ENCODE measurements around the gene POC5.

The POC5 gene

DNA sequence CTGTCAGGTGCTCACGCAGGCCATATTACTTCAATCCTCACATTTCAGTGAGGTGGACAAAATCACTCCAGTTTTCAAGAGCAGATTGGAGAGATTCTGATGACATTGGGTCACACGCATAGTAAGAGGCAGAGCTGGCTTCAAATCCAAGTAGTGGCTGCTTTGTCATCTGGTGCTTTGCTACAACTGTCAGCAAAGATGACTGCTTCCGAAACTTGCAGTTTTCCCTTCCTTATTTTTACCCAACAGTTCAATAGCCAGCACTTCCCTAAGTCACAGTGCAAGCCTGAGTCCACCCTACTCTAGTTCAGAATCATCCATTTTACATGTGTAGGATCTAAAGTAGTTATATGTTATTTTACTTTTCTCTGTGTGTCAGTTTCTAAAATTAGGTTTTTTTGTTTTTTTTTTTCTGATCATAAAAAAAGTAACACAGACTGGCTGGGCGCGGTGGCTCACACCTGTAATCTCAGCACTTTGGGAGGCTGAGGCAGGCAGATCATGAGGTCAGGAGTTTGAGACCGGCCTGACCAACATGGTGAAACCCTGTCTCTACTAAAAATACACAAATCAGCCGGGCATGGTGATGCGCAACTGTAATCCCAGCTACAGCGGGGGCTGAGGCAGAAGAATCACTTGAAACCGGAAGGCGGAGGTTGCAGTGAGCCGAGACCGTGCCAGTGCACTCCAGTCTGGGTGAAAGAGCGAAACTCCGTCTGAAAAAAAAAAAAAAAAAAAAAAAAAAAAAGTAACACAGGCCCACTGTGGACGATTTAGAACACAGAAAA, 56.4 kb downstream of the POC5 start:
- in situ Hi-C loops (cut with MboI; ENCODE audit: low sequenced_read_pairs), result no loop called here

DNA sequence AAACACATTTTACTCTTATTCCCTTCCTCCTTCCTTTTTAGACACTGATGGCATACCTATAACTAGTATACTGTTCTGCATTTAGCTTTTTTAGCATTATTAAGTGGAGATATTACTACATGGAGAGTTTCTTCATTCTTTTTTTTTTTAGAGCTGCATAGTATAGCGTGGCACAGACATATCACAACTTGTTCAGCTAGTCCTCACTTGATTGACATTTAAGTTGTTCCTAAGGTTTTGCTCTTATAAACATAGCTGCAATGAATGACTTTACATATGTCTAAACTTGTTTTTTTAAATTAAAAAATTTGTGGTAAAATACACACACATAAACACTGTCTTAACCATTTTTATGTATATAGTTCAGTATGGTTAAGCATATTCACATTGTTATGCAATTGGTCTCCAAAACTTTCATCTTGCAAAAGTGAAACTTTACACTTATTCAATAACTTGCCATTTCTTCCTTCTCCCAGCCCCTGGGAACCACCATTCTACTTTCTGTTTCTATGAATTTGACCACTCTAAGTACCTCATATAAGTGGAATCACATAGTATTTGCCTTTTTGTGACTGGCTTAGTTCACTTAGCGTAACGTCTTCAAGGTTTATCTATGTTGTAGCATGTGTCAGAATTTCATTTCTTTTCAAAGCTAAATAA, 57.3 kb downstream of the POC5 start:
- in situ Hi-C loops (cut with MboI; ENCODE audit: low sequenced_read_pairs), result no loop called here

DNA sequence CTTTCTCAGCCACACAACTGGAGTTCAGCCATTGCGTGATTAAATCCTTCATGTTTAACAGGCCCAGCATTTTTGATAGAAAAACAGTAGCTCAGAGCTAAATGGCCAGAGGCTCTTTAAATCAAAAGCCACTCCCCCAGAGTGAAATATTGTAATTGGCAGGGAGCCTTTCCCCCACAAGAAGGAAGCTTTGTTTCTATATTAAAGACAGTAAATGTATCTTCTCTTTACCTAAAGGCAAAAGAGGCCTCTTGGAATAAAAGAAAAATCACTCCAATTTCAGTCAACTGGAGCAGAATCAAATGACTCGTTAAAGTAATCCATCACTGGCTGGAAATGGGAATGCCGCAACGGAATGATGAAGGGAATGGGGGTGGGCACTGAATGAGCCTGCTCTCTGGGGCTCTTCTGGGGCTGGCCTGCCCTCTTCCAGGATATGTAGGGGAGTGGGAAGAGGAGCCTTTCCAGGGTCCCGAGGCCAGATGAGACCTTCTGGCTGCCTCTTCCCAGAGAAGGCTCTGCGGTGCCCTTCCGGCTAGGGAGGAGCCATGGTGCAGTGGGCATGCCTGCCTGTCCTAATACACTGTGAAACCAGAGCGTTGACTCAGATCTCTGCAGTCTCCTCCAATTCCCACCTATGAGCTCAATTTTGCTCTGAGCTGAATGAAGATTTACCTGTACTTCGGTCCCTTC, 60.8 kb downstream of the POC5 start:
- in situ Hi-C loops (cut with MboI; ENCODE audit: low sequenced_read_pairs), result no loop called here

- in situ Hi-C loops (cut with MboI; ENCODE audit: low sequenced_read_pairs), result no loop called here
These were observed 62.4 kb downstream of the POC5 start for GRCh38 chr5:75654693-75655295.

DNA sequence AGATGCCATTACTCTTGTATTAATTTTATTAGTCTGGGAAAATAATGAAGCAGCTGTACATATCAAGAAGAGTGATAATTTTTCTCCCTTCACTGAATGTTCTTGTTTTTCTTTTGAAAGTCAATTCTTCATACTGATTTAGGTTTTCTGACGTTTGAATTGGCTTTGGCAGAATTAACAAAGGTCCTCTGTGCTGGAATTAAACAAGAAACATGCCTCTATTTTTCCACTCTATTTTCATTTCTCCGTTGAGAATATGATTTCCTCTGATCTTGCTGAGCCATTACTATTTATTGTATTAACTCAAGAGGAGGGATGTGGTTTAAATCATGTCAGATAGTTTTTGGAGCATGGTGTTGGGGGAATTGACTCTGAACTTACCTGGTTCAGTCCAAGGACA, 63.7 kb downstream of the POC5 start:
- in situ Hi-C loops (cut with MboI; ENCODE audit: low sequenced_read_pairs), result no loop called here

- in situ Hi-C loops (cut with MboI; ENCODE audit: low sequenced_read_pairs), result no loop called here
These were observed 65.5 kb downstream of the POC5 start for GRCh38 chr5:75651575-75652238.

- in situ Hi-C loops (cut with MboI; ENCODE audit: low sequenced_read_pairs), result no loop called here
These were observed 68.5 kb downstream of the POC5 start for GRCh38 chr5:75648712-75649111.

DNA sequence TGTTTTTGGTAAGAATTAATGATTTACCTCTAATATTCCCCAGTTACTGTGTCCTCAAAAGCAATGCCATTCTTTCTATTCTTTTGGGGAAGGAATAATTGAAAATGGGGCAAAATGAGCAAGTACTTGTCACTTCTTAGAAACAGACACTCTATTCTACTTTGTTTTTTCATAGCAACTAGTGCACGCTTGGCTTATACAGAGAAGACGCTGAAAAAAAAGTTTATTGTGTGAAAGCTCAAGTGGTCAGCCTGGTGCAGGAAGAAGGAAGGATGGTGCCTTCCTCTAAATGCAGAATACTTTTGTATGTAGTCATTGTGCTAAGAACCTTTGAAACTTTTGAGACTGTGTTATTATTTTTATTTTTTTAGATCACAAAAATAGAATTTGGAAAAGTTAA, 76.4 kb downstream of the POC5 start:
- in situ Hi-C loops (cut with MboI; ENCODE audit: low sequenced_read_pairs), result no loop called here

- in situ Hi-C loops (cut with MboI; ENCODE audit: low sequenced_read_pairs), result no loop called here
These were observed 76.8 kb downstream of the POC5 start for GRCh38 chr5:75640395-75640794.

DNA sequence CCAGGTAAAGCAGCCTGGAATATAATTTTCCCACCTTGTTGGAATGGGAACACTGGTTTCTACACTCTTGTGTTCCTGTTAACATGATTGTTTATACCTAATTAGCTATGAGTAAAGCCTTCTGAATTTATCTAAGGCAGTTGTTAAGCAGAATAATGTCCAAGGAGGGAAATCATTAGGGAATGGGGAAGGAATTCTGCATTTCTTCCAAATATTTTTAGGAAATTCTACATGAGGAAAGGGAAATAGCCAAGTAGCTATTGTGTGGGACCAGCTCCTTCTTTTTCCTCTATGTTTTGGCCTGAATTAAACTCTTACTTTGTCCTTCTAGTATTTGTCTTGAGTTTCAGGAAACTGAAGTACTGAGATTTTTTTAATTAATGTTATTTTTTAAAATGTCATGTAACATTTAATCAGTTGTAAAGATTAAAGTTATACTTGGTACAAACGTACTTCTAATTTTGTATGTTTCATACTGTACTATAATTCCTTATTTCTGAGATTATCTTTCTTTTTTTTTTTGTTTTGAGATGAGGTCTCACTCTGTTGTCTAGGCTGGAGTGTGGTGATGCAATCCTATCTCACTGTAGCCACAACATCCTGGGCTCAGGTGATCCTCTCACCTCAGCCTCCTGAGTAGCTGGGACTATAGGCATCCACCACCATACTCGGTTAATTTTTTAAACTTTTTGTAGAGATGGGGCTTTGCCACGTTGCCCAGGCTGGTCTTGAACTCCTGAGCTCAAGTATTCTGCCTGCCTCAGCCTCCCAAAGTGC, 77.5 kb downstream of the POC5 start:
- in situ Hi-C loops (cut with MboI; ENCODE audit: low sequenced_read_pairs), result no loop called here

DNA sequence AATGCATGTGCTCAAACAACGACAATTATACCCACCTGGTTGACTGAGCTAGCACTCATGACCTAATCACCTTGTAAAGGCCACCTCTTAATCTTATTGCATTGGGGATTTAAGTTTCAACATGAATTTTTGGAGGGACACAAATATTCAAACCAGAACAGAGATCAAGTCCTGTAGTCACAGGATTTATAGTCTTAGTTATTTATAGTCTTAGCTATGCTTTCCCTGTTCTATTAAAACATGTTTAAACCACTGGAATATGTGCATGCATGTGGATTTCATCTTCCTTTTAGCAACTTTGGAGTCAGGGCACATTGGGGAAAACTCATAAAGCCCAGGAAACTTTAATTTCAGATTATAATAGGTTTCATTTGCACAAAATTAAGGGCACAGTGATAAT, 79.3 kb downstream of the POC5 start:
- in situ Hi-C loops (cut with MboI; ENCODE audit: low sequenced_read_pairs), result no loop called here

GRCh38 chr5:75632321-75632720, 84.9 kb downstream of the POC5 start:
- in situ Hi-C loops (cut with MboI; ENCODE audit: low sequenced_read_pairs), result no loop called here

GRCh38 chr5:75630875-75631274, 86.4 kb downstream of the POC5 start:
- in situ Hi-C loops (cut with MboI; ENCODE audit: low sequenced_read_pairs), result no loop called here

- in situ Hi-C loops (cut with MboI; ENCODE audit: low sequenced_read_pairs), result no loop called here
These were observed 89.4 kb downstream of the POC5 start for GRCh38 chr5:75627801-75628200.

DNA sequence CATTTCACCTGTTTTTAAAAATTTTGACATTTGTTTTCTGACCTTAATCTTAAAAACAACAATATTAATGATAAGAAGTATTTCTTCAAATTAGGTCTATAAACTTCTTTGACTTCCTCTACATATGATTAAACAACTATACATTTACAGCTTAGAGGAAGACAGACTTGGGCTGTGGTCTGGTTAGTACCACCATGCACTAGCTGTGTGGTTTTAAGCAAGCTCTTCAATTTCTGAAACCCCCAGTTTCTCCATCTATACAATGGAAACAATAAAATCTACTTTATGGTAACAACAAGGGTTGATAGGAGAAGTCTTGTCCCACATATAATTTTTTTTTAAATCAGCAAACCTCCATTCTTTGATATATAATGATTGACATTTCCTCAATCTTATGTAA, 90.3 kb downstream of the POC5 start:
- in situ Hi-C loops (cut with MboI; ENCODE audit: low sequenced_read_pairs), result no loop called here

All from hTERT RPE-1 (cell line).